ENCODE measurements around the gene FHL3. TPM values are rescaled to one million over a fixed set of nuclear protein-coding genes. Genes with fewer than 3 reads are reported as not detected.
"Not testable (repeated sequence)": the region's sequence is repeated elsewhere in the genome, so short reads cannot be mapped to it uniquely, and the experiment has no call there.

FHL3 gene
- total and polyA plus RNA-seq, 2 donors (not counting 1 experiment from before 2014, with no cell fraction given) = 0.15 to 2.2 TPM

- H3K4me3 ChIP-seq (ENCODE audit: control extremely low read depth in 1 of 5, extremely low read depth in 1 of 5, insufficient read depth in 1 of 5, low read depth in 2 of 5, low read length in 4 of 5) = no peak overlapping the region
- ATAC-seq (ENCODE audit: low read depth) (no peak), DNase-seq (no peak)
- Mint-ChIP-seq H3K4me1 (no peaks in the 10 kb centered on the region), H3K9me3 (ENCODE audit: insufficient read depth) (no peaks in the 10 kb centered on the region), H3K27ac (no peak overlapping the region), H3K27me3 (peaks cover 47% of the 10 kb centered on the region), H3K4me3 (no peak overlapping the region)
- peaks cover 0 to 5% (median 0%) of the 10 kb centered on the region in 3 donors for H3K9me3 ChIP-seq (ENCODE audit: control extremely low read depth in 1 of 3, control insufficient read depth in 2 of 3, insufficient read depth in 1 of 3, low read length in 2 of 3)
- ChIA-PET POLR2A (no interaction called here), CTCF (interaction anchor here (0.6 to 1.5 kb wide), 5 partner anchors 10 to 782 kb away, joined by 3 to 7 read pairs (median 3); no protein-coding TSS in a partner anchor)
- H2AFZ ChIP-seq (ENCODE audit: insufficient read depth, low read depth, low read length, poor library complexity, severe bottlenecking) = no peak overlapping the region
- no peaks in the 10 kb centered on the region for H3K79me2 ChIP-seq (ENCODE audit: control insufficient read depth, insufficient read depth, low read length)
- no peak overlapping the region for H3K27ac ChIP-seq (ENCODE audit: low read length in 2 of 2)
- 100% methylated on average over 1 of the region's 5 CpGs for WGBS (ENCODE audit: insufficient coverage)
- no peaks in the 10 kb centered on the region for H4K20me1 ChIP-seq (ENCODE audit: control insufficient read depth, insufficient read depth, low read length, poor library complexity, severe bottlenecking)
- no peak overlapping the region for H3K9ac ChIP-seq (ENCODE audit: low read length)
- H3K4me1 ChIP-seq (ENCODE audit: control insufficient read depth in 2 of 2, insufficient read depth in 2 of 2, low read length in 2 of 2) = no peaks in the 10 kb centered on the region
- no peak overlapping the region for H3K4me2 ChIP-seq (replicated peaks; ENCODE audit: low read depth, low read length, poor library complexity, severe bottlenecking)
- H3K27me3 ChIP-seq (replicated peaks in 1 of 4; ENCODE audit: control extremely low read depth in 1 of 4, control insufficient read depth in 3 of 4, insufficient read depth in 4 of 4, low read length in 3 of 4) = peaks cover 0 to 39% (median 18%) of the 10 kb centered on the region in 4 experiments
- intact Hi-C loops (cut with micrococcal nuclease) = no loop called here
- TF ChIP-seq CTCF (IDR thresholded peaks at IDR 0.05) = peak; percentile 19
- no peak for TF ChIP-seq EZH2 (IDR thresholded peaks at IDR 0.05; ENCODE audit: borderline replicate concordance, insufficient read depth, low read depth, low read length, poor library complexity, severe bottlenecking)
- no peaks in the 10 kb centered on the region for H3K36me3 ChIP-seq (replicated peaks in 1 of 2; ENCODE audit: control extremely low read depth in 1 of 2, control insufficient read depth in 1 of 2, extremely low read depth in 1 of 2, insufficient read depth in 2 of 2, low read length in 1 of 2)
These were observed 32.1 kb upstream of the FHL3 start for GRCh38 chr1:38037221-38037939.

- Histone ChIP-seq H3K4me2 (replicated peaks; ENCODE audit: low read depth, low read length, poor library complexity, severe bottlenecking) (no peak overlapping the region), H3K4me1 (ENCODE audit: control insufficient read depth in 2 of 2, insufficient read depth in 2 of 2, low read length in 2 of 2) (peaks cover 4 to 11% of the 10 kb centered on the region in 2 donors), H2AFZ (ENCODE audit: insufficient read depth, low read depth, low read length, poor library complexity, severe bottlenecking) (no peak overlapping the region), H3K9ac (ENCODE audit: low read length) (no peak overlapping the region), H3K79me2 (ENCODE audit: control insufficient read depth, insufficient read depth, low read length) (no peaks in the 10 kb centered on the region), H3K4me3 (ENCODE audit: control extremely low read depth in 1 of 5, extremely low read depth in 1 of 5, insufficient read depth in 1 of 5, low read depth in 2 of 5, low read length in 4 of 5) (no peak overlapping the region), H3K9me3 (ENCODE audit: control extremely low read depth in 1 of 3, control insufficient read depth in 2 of 3, insufficient read depth in 1 of 3, low read length in 2 of 3) (no peaks in the 10 kb centered on the region), H3K27ac (ENCODE audit: low read length in 2 of 2) (no peak overlapping the region), H4K20me1 (ENCODE audit: control insufficient read depth, insufficient read depth, low read length, poor library complexity, severe bottlenecking) (no peaks in the 10 kb centered on the region), H3K27me3 (replicated peaks in 1 of 4; ENCODE audit: control extremely low read depth in 1 of 4, control insufficient read depth in 3 of 4, insufficient read depth in 4 of 4, low read length in 3 of 4) (peaks cover 0 to 19% (median 0%) of the 10 kb centered on the region in 4 experiments), H3K36me3 (replicated peaks in 1 of 2; ENCODE audit: control extremely low read depth in 1 of 2, control insufficient read depth in 1 of 2, extremely low read depth in 1 of 2, insufficient read depth in 2 of 2, low read length in 1 of 2) (no peaks in the 10 kb centered on the region)
- Mint-ChIP-seq H3K4me1 (peaks cover 6% of the 10 kb centered on the region), H3K9me3 (ENCODE audit: insufficient read depth) (no peaks in the 10 kb centered on the region), H3K4me3 (no peak overlapping the region), H3K27me3 (peaks cover 28% of the 10 kb centered on the region), H3K27ac (no peak overlapping the region)
- CTCF ChIA-PET = interaction anchor here (0.7 kb wide), 1 partner anchor 550 kb away, joined by 3 read pairs; no protein-coding TSS in a partner anchor
- POLR2A ChIA-PET = no interaction called here
- intact Hi-C loops (cut with micrococcal nuclease) = no loop called here
- ATAC-seq (ENCODE audit: low read depth) (no peak), DNase-seq (no peak)
- WGBS (ENCODE audit: insufficient coverage) = over 99% methylated on average over 11 of the region's 13 CpGs
- TF ChIP-seq CTCF (IDR thresholded peaks at IDR 0.05) (no peak), EZH2 (IDR thresholded peaks at IDR 0.05; ENCODE audit: borderline replicate concordance, insufficient read depth, low read depth, low read length, poor library complexity, severe bottlenecking) (no peak)
These were observed 29.6 kb upstream of the FHL3 start for GRCh38 chr1:38034871-38035270.

DNA sequence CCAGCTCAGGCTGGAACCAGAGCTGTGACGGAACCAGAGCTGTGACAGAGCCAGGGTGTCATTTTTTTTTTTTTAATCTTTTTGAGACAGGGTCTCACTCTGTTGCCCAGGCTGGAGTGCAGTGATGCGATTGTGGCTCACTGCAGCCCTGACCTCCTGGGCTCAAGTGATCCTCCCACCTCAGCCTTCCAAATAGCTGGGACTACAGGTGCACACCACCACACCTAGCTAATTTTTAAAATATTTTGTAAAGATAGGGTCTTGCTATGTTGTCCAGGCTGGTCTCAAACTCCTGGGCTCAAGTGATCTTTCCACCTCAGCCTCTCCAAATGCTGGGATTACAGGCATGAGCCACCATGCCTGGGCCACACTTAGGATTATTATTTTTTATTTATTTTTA is 27.7 kb upstream of the FHL3 start:
- POLR2A ChIA-PET; H3K36me3 ChIP-seq (replicated peaks in 1 of 2; ENCODE audit: control extremely low read depth in 1 of 2, control insufficient read depth in 1 of 2, extremely low read depth in 1 of 2, insufficient read depth in 2 of 2, low read length in 1 of 2); H3K79me2 ChIP-seq (ENCODE audit: control insufficient read depth, insufficient read depth, low read length); H4K20me1 ChIP-seq (ENCODE audit: control insufficient read depth, insufficient read depth, low read length, poor library complexity, severe bottlenecking); H3K27ac Mint-ChIP-seq; intact Hi-C loops (cut with micrococcal nuclease); H3K4me3 Mint-ChIP-seq; H3K27me3 ChIP-seq (replicated peaks in 1 of 4; ENCODE audit: control extremely low read depth in 1 of 4, control insufficient read depth in 3 of 4, insufficient read depth in 4 of 4, low read length in 3 of 4); H3K9me3 ChIP-seq (ENCODE audit: control extremely low read depth in 1 of 3, control insufficient read depth in 2 of 3, insufficient read depth in 1 of 3, low read length in 2 of 3); ATAC-seq (ENCODE audit: low read depth); CTCF ChIA-PET; H2AFZ ChIP-seq (ENCODE audit: insufficient read depth, low read depth, low read length, poor library complexity, severe bottlenecking); H3K27ac ChIP-seq (ENCODE audit: low read length in 2 of 2); H3K9ac ChIP-seq (ENCODE audit: low read length); H3K4me3 ChIP-seq (ENCODE audit: control extremely low read depth in 1 of 5, extremely low read depth in 1 of 5, insufficient read depth in 1 of 5, low read depth in 2 of 5, low read length in 4 of 5); H3K4me2 ChIP-seq (replicated peaks; ENCODE audit: low read depth, low read length, poor library complexity, severe bottlenecking); DNase-seq; H3K9me3 Mint-ChIP-seq (ENCODE audit: insufficient read depth): not testable (repeated sequence)
- peaks cover 13% of the 10 kb centered on the region for H3K4me1 Mint-ChIP-seq
- H3K4me1 ChIP-seq (ENCODE audit: control insufficient read depth in 2 of 2, insufficient read depth in 2 of 2, low read length in 2 of 2) = peaks cover 5 to 13% of the 10 kb centered on the region in 2 donors
- 100% methylated on average over 1 of the region's 2 CpGs for WGBS (ENCODE audit: insufficient coverage)
- H3K27me3 Mint-ChIP-seq = peaks cover 18% of the 10 kb centered on the region
